ENCODE measurements around the gene NUDT6.
"Not testable (repeated sequence)": the region's sequence is repeated elsewhere in the genome, so short reads cannot be mapped to it uniquely, and the experiment has no call there.

NUDT6 gene

DNA sequence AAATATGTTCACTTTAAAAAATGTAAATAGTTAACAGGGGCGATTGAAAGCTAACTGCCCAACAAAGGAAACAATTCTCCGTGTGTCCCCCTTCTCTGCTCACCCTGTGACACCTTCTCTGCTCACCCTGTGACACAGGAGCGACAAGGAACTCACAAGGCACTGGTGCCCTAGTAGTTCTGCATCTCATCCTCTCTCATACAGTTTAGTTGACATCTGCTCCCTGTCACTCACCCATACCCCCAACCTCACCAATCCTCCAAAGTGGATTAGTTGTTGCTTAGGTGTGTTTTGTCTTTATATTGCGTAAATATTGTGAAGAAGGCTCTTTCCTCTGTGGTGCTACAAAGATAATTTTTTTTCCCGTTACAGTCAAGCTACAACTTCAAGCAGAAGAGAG lies 46.4 kb downstream of the NUDT6 start:
- no peak for DNase-seq (ENCODE audit: low spot score)

DNA sequence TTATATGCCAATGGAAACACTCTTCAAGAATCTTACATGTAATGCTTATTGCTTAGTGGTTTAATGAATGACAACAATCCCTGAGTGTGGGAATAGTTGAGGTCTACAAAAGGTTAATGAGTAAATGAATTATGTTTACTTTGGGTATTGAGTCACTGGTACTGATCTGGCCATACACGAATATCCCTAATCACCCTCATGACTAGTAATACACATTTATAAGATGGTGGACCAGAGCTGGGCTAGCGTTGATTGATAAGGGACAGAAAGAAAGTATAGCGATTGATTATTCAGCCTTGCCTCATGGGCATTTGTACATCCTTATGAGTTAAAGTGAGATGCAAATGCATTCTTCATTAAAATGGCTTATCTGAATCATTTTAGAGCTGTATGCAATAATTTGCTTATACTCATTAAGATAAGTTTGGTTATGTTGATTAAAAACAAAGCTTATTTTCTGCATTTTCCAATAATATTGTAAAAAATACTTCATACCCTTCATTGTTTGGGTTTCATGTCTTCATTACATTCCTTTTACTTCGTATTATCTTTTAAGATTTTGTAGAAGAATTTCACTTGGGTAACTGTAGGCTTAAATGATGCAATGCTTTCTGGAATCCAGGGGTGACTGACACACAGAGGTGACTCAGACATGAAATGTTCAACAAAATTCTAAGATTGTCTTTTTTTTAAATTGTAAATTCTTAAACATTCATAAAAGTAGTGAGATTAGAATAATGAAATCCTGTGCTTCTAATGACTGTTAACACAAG lies 48.4 kb downstream of the NUDT6 start:
- DNase-seq (ENCODE audit: low spot score) = peak; percentile 61

DNA sequence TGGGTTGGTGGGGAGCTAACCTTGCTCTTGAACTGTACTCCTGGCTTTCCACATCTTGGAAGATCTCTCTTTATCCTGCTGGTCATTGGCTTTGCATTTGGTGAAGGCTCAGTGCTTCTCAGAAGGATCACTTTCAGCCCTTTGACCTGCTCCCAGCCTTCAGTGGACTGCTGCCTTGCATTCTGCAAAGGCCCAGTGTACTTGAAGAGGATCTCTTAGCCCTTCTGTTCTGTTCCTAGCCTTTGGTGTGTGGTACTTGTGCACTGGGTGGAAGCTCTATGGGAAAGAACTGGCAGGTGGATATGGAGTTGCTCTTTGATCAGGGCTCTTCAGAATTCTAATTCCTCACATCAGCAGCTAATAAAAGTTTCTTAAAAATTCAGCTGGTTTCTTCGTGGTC lies 49.3 kb downstream of the NUDT6 start:
- no peak for DNase-seq (ENCODE audit: low spot score)

DNA sequence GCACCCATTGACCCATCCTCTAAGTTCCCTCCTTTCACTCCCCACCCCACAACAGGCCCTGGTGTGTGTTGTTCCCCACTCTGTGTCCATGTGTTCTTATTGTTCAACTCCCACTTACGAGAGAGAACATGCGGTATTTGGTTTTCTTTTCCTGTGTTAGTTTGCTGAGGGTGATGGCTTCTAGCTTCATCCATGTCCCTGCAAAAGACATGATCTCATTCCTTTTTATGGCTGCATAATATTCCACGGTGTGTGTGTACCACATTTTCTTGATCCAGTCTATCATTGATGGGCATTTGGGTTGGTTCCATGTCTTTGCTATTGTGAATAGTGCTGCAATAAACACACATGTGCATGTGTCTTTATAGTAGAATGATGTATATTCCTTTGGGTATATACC lies 54.2 kb downstream of the NUDT6 start:
- DNase-seq (ENCODE audit: low spot score) = not testable (repeated sequence)

DNA sequence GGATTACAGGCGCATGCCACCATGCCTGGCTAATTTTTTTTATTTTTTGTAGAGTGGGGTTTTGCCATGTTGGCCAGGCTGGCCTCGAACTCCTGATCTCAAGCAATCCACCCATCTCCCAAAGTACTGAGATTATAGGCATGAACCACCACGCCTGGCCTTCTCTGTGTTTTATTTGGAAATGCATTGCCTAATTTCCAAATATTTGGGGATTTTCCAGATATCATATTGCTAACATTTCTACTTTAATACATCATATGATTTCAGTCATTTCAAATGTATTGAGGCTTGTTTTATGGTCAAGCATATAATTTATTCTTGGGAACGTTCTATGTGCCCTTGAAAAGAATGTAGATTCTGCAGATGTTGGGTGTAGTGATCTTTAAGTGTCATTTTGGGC lies 57.0 kb downstream of the NUDT6 start:
- no peak for DNase-seq (ENCODE audit: low spot score)

DNA sequence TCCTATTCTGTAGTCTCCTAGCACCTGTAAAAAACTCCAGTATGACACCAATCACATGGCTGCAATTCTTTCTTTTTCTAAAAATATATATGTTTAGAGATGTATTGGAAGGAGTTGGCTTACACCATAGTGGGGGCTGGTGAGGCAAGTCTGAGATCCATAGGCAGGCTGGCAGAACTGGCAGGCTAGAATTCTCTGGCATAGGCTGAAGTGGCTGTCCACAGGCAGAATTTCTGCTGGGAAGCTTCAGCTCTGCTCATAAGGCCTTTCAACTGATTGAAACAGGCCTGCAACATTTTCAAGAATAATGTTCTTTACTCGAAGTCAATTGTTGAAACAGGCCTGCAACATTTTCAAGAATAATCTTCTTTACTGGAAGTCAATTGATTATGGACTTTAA lies 58.8 kb downstream of the NUDT6 start:
- no peak for DNase-seq (ENCODE audit: low spot score)

DNA sequence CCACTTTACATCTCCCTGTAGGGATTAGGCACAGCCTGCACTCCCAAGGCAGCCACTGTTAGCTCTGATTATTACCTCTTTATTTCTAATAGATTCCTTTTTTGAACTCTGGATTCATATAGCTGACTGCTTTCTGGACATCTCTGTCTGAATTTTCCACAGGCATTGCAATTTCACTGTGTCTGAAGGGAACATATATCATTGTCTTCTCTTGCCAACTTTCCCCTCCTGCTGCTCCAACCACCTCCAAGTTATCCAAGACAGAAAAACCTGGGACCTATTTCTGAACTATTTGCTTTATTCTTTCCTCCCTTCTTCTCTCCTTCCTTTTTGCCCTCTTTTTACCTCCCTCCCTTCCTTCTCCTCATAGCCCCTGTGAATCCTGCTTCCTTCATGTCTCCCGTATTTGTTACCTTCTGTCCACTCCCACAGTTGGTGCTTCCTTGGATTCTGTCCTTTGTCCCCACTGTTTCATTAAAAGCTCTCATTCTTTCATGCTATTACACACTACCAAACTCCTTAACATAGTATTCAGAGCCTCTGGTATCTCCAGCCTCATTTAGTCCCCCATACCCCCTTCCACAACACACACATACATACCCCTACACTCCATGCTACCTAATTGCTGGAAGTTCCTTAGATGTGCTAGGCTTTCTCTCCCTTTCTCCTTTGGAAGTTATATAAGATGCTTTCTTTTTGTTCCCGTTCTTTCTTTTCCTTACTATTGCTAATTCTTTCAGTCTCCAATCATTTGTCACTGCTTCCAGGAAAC lies 61.0 kb downstream of the NUDT6 start:
- DNase-seq (ENCODE audit: low spot score) = no peak

DNA sequence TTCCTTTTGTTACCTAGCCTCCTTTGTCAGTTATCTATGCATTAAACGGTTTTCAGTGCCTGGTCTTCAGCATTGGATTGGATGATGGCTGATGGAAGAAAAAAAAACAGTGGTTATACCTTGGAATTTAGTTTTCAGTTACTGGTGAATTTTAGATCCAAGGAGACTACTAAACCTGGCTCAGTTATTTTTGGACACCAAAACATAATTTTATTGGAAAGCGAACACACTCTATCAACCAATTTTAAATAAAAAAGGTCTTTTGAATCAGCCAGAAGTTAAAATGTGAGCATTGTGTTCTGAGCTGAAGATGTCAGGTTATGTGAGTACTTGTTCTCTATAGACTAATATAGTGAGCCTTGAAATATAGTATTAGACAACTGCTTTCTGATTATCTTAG lies 63.7 kb downstream of the NUDT6 start:
- DNase-seq (ENCODE audit: low spot score) = no peak

DNA sequence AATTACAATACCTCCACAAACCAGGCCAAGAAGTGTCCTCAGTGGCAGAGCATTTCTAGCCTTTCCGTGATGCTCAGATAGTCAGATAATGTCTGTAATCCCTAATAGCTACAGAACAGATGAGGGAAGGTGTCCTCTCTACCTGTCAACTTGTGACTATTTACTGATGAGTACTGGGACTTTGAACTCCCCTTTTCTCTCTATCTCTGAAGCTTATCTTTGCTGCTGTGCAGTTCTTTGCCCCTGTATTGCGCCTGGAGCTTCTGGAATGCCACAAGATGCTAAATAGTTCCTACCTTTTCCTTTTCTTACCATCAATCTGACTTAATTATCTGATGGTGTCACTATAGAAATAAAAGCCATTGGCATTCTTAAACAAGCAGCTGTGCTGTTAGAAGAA lies 65.2 kb downstream of the NUDT6 start:
- DNase-seq (ENCODE audit: low spot score) = no peak

DNA sequence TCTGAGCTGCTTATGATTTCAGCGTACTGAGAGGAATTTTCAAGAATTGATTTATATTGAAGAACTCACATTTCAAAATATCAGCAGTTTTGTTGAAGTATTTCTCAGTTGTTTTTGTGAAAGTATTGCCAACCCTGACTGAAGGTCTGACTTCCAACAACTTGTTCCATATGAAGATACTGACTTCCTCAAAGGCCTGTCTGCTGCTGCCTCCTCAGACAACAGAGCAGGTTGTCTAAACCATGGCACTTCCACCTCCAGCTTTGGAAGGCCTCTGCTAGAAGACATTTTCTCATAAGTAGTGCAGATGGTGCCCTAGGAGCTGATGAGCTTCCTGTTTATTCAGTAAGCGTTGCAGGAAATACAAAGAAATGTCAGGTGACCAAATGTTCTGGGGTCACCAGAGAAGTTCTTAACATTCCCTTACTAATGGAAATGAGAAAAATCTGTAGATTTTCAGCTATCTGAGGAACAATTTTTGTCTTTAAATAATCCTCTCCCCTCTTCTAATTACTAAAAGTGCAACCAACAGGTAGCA lies 67.0 kb downstream of the NUDT6 start:
- no peak for DNase-seq (ENCODE audit: low spot score)

DNA sequence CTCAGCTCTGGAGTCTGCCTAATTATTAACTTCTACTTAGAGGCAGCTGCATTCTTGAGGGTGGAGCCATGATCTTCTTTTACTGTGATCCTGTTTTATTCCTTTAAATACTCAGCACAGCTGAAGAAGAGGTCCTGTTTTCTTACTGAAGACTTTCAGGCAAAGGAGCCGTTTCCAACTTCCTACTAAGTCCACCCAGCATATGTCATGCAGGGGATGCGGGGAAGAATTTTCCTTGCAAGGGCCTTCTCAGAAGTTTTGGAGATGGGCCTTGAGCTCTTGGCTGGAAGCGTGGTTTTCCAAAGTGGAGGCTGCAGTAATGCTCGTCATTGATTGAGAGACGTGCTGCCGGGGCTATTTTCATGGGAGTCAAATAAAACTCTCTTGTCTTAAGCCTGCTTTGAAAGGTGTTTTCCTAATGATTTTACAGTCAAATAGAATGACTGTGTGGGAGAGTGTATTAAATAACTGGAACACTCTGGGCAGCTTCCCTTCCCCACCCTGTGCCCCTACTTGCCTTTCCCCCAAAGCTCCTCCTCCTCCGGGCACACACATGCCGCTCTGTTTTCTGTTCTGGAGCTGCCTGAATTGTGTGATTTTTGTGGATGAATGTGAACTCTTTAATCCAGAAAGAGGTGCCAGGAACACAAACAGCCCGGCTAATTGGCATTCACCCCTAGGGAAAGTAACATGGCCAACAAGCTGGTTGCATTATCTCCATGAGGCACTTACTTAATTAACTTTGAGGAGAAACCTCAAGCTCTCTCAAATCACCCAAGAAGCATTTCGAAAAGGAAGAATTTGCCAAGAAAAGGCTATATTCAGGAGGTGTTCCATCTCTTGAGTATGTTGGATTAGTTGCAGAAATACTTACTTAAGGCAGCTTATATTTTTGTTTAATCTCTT lies 67.7 kb downstream of the NUDT6 start:
- DNase-seq (ENCODE audit: low spot score) = no peak

DNA sequence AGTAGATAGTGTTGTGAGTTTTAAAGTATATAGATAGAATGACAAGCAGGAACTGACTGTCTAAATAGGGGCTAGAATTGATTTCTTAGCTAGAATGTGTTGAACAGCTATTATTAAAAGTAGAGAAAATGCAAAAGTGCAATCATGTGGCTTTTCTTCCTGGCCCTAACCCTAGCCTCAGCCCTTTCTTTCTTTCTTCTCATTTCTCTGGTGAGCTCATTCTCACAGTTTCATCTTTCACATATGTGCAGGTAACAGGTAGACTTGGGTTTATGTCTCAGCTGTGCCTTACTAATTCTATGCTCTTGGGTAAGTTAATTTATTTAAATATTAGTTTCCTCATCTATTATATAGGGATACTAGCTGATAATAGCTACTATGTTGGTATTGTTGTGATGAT lies 70.8 kb downstream of the NUDT6 start:
- DNase-seq (ENCODE audit: low spot score) = no peak

DNA sequence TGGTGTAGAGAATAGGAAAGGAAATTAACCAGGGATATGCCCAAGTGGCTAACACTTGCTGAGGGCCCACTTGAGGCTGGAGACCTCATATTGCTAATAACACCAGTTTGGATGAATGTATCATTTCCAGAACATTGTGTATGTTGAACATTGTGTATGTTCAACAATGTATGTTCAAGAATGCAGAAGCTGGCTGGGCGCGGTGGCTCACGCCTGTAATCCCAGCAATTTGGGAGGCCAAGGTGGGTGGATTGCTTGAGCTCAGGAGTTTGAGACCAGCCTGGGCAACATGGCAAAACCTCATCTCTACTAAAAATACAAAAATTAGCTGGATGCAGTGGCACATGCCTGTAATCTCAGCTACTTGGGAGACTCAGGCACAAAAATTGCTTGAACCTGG lies 72.6 kb downstream of the NUDT6 start:
- not testable (repeated sequence) for DNase-seq (ENCODE audit: low spot score)

DNA sequence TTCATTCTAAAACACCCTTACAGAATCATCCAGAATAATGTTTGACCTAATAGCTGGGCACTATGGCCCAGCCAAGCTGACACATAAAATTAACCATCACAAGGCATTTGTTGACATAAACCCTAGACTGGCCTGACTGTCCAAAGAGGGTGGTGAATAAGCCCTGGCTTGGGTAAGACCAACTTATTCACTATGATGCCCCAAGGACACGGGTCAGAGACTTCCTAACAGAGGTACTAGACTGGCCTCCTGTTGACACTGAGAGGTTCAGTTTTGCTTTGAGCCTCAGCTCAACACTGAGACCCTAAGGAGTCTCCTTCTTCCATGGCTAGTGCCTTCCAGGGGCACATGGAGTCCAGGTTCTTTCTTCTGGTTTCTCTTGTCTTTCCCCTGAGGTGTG lies 74.5 kb downstream of the NUDT6 start:
- DNase-seq (ENCODE audit: low spot score) = no peak

DNA sequence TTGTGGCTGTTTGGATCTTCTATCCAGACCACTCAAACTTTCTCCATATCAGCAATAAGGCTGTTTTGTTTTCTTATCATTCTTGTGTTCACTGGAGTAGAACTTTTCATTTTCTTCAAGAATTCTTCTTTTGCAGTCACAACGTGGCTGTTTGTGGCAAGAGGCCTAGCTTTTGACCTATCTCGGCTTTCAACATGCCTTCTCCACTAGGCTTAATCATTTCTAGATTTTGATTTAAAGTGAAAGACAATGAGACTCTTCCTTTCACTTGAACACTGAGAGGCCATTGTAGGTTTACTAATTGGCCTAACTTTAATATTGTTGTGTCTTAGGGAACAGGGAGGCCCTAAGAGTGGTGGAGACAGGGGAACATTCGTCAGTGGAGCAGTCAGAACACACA lies 76.6 kb downstream of the NUDT6 start:
- no peak for DNase-seq (ENCODE audit: low spot score)

DNA sequence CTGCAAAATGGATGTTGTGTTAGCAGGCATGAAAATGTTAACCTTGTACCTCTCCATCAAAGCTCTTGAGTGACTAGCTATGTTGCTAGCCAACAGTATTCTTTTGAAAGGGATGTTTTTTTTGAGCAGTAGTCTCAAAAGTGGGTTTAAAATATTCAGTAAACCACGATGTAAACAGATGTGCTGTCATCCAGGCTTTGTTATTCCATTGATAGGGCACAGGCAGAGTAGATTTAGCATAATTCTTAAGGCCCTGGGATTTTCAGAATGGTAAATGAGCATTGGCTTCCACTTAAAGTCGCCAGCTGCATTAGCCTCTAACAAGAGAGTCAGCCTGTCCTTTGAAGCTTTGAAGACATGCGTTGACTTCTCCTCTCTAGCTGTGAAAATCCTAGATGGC lies 77.3 kb downstream of the NUDT6 start:
- DNase-seq (ENCODE audit: low spot score) = no peak

DNA sequence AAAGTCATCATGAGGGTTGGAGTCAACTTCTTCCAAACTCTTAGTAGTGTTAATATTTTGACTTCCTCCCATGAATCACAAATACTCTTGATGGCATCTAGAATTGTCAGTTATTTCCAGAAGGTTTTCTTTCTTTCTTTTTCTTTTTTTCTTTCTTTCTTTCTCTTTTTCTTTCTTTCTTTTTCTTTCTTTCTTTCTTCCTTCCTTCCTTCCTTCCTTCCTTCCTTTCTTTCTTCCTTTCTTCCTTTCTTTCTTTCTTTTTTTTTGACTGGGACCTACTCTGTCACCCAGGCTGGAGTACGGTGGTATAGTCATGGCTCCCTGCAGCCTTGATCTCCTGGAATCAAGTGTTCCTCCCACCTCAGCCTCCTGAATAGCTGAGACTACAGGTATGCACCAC lies 78.0 kb downstream of the NUDT6 start:
- not testable (repeated sequence) for DNase-seq (ENCODE audit: low spot score)

DNA sequence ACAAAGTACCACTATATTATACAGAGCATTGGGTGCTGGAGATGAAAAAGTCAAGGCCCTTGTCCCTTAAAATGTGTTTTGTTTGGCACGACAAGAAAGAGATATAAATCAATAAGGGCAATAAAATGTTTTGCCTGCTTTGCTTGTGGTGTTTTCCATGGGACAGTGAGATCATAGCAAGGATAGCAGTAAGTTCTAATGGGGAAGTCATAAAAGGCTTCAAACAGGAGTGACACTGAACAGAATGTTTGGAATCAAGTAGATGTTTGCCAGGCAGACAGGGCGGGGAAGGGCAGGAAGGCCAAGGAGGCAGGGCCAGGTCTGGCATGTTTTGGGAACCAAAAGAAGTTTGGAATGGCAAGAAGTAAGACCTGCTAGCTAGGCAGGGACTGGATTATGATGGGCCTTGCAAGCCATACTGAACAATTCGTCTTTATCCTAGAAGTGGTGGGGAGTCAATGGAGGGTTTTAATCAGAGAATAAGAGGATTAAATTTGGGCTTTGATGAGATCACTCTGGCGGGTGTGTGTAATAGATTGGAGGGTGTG lies 79.3 kb downstream of the NUDT6 start:
- peak; percentile 61 for DNase-seq (ENCODE audit: low spot score)
